NCI-H1105 (cell line): ENCODE results near the gene INPP4B.
A peak's percentile ranks its signal among the peaks of the same experiment; 100 is the strongest.

Experiments used
- DNase-seq: peaks from one replicate; lab custom pipeline; 2025; lab: John Stamatoyannopoulos, UW

Gene INPP4B

DNA sequence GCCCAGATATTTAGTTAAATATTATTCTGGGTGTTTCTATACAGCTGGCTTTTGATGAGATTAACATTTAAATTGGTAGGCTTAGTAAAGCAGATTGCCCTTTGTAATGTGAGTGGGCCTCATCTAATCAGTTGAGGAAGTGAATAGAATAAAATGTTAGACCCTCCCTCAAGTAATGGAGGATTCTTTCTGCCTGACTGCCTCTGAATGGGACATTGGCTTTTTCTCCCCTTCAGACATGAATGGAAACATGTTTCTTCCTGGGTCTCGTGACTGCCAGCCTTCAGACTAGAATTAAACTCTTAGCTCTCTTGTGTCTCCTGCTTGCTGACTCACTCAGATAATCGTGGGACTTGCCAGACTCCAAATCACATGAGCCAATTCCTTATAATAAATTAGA is 266.7 kb downstream of the INPP4B start:
- DNase-seq = no peak

DNA sequence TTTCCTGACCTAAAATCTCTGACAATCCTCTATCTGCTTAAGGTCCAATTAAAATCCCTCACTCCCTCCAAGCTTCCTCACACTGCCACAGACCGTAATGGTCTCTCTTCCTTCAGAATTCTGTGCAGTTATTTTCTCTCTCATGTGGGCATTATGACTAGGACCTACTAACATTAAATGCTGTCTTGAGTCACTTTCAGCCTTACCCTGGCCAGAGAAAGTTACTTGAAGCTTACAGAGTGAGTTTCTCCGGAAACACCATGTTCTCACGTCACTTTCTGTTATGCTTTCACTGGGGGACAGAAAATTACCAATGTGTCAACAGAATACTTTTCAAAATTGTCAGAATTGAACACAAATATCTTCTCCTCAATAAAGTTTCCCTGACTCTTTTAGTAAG is 271.8 kb downstream of the INPP4B start:
- no peak for DNase-seq

GRCh38 chr4:142572071-142572470 is 274.0 kb downstream of the INPP4B start:
- no peak for DNase-seq

DNA sequence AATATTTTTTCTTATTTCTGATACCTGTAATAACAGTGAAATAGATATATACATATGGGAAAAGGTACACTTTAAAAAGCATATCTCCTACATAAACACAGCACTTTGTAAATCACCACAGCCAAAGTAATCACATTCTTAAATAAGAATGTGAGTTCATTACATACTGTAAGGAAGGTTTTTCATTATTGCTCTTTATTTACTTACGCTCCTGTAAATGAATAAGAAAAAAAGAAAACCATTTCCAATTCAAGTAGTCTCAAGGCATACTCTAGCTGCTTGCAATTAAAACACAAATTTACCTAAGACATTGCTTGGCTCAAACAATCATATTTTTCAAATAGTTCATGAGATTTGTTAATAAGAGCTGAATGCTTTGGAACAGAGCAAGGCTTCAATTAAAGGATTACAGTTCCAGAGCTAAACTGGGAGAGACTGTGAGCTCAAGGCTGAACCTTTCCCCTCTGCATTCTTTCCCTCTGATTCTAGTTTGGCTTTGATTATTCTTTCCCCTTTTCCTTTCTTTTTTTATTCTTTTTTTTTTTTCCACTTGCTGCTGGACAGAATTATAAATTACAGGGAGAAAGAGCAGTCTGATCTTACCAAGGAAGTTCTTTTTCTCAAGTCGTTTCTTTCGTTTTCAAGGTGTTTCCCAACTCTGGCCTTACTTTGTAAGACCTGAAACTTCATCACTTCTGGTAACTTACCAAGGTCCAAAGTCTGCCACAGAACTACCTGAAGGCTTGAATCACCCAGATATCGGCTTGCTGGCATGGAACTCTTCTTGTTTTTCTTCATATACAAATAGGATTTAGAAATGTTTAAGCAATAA is 278.3 kb downstream of the INPP4B start:
- DNase-seq = no peak

DNA sequence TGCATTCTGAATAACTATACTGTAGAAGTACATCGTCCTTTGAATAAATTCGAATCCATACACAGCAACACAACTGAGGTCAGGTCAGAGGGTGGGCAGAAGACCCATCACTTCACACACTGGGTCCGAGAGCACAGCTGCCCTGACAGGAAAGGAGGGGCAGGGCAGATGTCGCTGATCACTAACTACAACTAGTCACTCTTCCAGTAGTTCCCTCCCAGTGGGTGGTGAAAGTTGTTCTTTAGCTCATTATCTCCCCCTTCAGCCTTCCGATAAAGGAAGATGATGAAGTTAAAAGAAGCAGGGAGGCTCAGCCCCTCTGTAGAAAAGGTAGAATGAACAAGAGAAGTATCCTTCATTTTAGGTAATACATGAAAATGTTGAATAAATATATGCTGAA is 278.9 kb downstream of the INPP4B start:
- no peak for DNase-seq

- DNase-seq = no peak
Measured at GRCh38 chr4:142566777-142567176, 279.3 kb downstream of the INPP4B start.

- DNase-seq = no peak
Measured at GRCh38 chr4:142566243-142566642, 279.9 kb downstream of the INPP4B start.

DNA sequence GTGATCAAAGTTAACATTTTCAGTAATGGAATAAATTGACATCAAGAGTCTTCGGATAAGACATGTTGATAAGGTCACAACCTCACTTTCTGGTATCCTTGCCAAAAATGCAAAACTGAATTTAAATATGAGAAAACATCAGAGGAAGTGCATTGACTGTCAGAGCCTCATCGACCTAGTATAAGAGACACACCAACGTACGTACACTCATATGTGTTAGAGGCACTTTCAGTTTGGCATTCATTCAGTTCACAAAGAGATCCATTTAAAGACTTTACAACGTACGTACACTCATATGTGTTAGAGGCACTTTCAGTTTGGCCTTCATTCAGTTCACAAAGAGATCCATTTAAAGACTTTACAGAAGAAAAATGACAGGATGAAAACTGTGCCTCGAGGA is 280.3 kb downstream of the INPP4B start:
- DNase-seq = no peak

GRCh38 chr4:142563682-142564291 is 282.3 kb downstream of the INPP4B start:
- no peak for DNase-seq

GRCh38 chr4:142559986-142560385 is 286.1 kb downstream of the INPP4B start:
- no peak for DNase-seq

DNA sequence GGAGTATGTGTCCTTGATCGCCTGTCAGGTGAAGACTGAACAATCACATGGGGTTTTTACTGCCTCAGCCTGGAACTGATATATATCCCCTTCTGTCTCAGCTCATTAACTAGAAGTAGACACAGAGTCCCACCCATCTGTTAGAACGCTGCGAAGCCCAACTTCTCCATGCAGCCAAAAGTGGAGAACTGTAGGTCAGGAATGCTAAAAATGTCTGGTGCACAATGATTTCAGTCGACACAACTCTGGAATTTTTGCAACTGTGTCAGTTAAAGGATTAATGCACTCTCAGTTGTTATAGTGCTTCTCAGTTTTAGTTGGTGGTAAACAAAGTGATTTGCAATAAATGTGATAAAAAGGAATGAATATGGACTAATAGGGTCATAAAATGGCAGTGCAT is 287.2 kb downstream of the INPP4B start:
- no peak for DNase-seq

DNA sequence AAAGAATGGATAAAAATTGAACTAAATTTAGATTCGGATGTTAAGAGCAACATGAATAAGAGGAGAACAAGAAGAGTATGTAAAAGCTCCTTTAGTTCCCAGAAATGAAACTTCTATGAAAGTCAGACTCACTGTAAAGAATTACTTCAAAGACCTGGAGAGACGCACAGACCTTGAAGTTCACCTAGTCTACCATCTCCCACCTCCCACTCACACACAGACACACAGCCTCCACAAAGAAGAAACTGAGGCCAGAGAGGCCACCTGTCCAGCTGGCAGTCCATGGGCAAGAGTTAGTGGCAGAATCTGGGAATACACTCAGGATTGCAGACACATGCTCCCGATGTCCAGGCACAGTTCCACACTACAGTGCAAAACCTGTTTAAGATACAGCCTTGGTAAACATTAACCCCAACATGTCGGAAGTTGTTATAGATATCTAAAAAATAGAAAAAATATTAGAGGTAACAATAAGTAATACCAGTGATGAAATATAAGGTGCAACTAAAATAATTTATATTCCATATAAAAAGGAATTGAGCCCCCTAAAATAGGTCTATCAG is 288.8 kb downstream of the INPP4B start:
- no peak for DNase-seq

GRCh38 chr4:142556570-142557238 is 289.4 kb downstream of the INPP4B start:
- no peak for DNase-seq

- no peak for DNase-seq
Measured at GRCh38 chr4:142556048-142556447, 290.1 kb downstream of the INPP4B start.

DNA sequence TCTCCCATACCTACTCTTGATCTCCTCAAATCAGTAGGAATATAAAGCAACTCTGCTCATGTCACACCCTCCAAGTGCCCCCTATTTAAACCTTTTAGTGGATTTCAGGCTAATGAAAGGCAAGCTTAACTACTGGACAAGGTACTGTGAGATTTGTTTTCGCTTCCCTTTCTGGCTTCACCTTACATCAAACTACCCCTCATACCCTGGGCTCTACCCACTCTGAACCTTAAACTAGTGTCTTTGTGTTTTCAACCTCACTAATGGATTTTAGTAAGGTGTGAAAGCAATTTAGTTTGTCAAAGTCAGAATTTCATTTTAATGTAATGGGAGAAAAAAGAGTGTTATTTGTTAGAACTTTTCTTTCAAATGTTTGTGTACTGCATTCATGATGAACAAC is 291.7 kb downstream of the INPP4B start:
- no peak for DNase-seq

GRCh38 chr4:142551517-142552305 is 294.4 kb downstream of the INPP4B start:
- DNase-seq = no peak

GRCh38 chr4:142550965-142551364 is 295.1 kb downstream of the INPP4B start:
- no peak for DNase-seq

GRCh38 chr4:142549726-142550463 is 296.2 kb downstream of the INPP4B start:
- DNase-seq = peak; percentile 91

GRCh38 chr4:142549248-142549647 is 296.9 kb downstream of the INPP4B start:
- no peak for DNase-seq

GRCh38 chr4:142548491-142548890 is 297.6 kb downstream of the INPP4B start:
- no peak for DNase-seq

DNA sequence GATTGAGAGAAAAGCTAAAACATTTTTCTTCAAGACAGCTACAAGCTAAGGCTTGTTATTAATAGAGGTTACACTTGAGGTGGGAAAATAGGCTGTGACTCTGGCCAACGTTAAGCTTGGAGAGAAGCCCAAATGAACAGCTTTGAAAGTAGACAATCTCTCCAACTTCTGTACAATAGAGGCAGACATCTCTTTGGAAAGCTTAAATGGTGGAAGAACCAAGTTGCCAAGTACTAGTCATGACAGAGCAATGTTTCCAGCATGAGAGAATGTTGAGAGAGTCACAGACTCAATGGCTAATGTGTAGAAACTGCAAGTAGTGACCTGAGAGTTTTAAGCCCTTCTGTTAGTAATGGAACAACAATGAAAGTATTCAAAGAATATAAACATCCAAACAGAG is 298.1 kb downstream of the INPP4B start:
- no peak for DNase-seq
